Esophagus muscularis mucosa (tissue), 3 donors: ENCODE results near the gene ANKRD40.

Experiments used
- POLR2A ChIP-seq: fragments of 450-650 bp; IDR thresholded peaks from one replicate; pipeline ENCODE4 v1.6.1; 2017; ENCODE audit warnings: antibody characterized with exemption, moderate library complexity, mild to moderate bottlenecking, low read depth
- POLR2AphosphoS5 ChIP-seq, 2 donors: sonication (generic); formaldehyde crosslinking; IDR thresholded peaks; one replicate each; pipeline ENCODE4 v1.6.1; 2017; ENCODE audit warnings: antibody characterized with exemption in 2 of 2
- TF ChIP-seq, protein P1 (sequence below), 3 experiments: fragments of 200-600 bp in 2 of 3; fragments of 450-650 bp in 1 of 3; sonication (generic) in 2 of 3; IDR thresholded peaks; one replicate each; pipeline ENCODE4 v1.5.1; 2017 to 2019; ENCODE audit warnings: antibody characterized with exemption in 3 of 3, mild to moderate bottlenecking in 2 of 3, moderate library complexity in 1 of 3

DNA sequence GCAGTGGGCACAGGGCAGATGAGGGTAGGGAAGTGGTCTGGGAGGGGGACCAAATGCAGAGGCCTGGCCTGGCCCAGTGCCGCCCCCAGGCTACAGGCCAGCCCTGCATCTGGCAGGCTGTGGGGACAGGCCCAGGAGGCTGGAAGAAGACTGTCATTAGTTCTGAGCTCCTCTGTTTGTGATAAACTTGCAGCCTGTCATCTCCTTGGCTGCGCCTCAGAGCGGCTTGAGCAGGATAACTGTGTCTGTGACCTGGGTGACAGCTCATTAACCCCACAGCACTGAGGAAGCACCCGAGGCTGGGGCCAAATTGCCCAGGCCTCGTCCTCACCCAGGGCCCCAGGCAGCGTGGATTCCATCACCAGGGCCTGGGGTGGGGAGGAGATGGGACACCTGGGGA lies 49.1 kb downstream of the ANKRD40 start:
- TF ChIP-seq, protein P1, sequence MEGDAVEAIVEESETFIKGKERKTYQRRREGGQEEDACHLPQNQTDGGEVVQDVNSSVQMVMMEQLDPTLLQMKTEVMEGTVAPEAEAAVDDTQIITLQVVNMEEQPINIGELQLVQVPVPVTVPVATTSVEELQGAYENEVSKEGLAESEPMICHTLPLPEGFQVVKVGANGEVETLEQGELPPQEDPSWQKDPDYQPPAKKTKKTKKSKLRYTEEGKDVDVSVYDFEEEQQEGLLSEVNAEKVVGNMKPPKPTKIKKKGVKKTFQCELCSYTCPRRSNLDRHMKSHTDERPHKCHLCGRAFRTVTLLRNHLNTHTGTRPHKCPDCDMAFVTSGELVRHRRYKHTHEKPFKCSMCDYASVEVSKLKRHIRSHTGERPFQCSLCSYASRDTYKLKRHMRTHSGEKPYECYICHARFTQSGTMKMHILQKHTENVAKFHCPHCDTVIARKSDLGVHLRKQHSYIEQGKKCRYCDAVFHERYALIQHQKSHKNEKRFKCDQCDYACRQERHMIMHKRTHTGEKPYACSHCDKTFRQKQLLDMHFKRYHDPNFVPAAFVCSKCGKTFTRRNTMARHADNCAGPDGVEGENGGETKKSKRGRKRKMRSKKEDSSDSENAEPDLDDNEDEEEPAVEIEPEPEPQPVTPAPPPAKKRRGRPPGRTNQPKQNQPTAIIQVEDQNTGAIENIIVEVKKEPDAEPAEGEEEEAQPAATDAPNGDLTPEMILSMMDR (IDR thresholded peaks at IDR 0.05): no peak
- TF ChIP-seq POLR2AphosphoS5 (IDR thresholded peaks at IDR 0.05) (no peak), POLR2A (no peak)
